A673 (cell line): ENCODE data around the gene ROBO2.

Experiments
- CTCF ChIP-seq: fragments of 300-800, 200-600 bp; sonication (generic); conservative IDR thresholded peaks from 2 replicates; pipeline ENCODE4 v1.5.1; 2017; ENCODE audit warnings: low read depth, mild to moderate bottlenecking, antibody characterized with exemption, low read length, moderate library complexity, mixed read lengths
- EZH2 ChIP-seq: fragments of 200-600 bp; sonication (generic); IDR thresholded peaks from 2 replicates; pipeline ENCODE4 v1.6.1; 2017; ENCODE audit warnings: borderline replicate concordance, low read depth, mild to moderate bottlenecking, mixed read lengths, antibody characterized with exemption, low read length; ENCODE audit not compliant: poor library complexity, severe bottlenecking

- TF ChIP-seq CTCF (no peak), EZH2 (no peak)
These were observed 423.1 kb downstream of the ROBO2 start for GRCh38 chr3:77462951-77463350.
